ELR (cell line): ENCODE results near the gene TBX1.
"Not testable (repeated sequence)": the region's sequence is repeated elsewhere in the genome, so short reads cannot be mapped to it uniquely, and the experiment has no call there.

Source experiments
- DNase-seq: peaks from one replicate; pipeline ENCODE4 v3.0.0-alpha.2; 2015; ENCODE audit warnings: low read depth

Gene TBX1

DNA sequence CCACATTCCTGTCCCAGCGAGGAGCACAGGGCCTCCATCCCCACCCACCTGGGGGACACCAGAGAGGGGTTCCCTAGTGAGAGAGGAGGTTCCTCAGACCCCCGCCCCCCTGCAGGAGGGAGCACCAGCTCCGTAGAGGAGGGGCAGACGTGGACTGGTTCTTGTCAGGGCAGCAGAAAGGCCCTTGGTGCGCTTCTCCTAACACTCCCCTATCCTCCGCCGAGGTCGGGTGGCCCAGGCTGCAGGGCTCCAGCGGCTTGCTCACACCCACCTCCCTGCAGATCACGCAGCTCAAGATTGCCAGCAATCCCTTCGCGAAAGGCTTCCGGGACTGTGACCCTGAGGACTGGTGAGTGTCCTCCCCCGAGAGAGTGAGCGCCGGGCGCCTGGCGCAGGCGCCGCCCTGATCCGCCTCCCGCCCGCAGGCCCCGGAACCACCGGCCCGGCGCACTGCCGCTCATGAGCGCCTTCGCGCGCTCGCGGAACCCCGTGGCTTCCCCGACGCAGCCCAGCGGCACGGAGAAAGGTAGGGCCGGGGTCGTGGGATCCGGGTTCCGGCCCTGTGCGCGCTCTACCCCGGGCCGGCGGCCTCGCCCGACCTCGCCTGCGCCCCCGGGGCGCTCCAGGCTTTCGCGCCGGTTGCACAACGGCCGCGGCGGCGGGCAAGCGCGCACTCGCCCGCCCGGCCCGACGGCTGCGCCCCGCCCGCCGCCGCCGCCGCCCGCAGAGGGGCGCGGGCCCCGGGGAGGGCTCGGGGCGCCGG lies 5.1 kb downstream of the TBX1 start:
- DNase-seq: no peak

GRCh38 chr22:19766240-19766510 lies 5.6 kb downstream of the TBX1 start:
- no peak for DNase-seq

DNA sequence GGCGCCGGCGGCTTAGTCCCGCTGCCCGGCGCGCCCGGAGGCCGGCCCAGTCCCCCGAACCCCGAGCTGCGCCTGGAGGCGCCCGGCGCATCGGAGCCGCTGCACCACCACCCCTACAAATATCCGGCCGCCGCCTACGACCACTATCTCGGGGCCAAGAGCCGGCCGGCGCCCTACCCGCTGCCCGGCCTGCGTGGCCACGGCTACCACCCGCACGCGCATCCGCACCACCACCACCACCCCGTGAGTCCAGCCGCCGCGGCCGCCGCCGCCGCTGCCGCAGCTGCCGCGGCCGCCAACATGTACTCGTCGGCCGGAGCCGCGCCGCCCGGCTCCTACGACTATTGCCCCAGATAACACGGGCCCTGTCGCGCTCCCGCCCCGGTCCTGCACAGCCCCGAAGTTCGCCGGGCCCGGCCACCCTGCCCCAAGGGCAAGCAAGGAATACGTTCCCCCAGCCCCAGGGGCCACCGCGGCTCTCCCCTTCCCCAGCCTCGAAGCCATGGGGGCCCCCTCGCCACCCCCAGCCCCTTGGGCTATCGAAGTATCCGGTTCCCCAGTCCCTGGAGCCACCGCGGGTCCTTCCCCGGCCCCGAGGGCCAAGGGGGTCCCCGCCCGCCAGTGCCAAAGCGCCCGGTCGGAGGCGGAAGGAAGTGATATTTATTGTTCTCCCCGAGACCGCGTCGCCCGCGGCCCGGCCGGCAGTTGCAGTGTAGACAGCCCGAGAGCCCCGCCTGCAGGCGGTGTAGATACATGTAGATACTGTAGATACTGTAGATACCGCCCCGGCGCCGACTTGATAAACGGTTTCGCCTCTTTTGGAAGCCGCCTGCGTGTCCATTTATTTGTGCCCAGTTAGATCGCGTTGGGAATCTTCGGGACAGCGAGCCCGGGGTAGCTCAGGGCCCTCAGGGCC lies 6.2 kb downstream of the TBX1 start:
- DNase-seq: no peak

DNA sequence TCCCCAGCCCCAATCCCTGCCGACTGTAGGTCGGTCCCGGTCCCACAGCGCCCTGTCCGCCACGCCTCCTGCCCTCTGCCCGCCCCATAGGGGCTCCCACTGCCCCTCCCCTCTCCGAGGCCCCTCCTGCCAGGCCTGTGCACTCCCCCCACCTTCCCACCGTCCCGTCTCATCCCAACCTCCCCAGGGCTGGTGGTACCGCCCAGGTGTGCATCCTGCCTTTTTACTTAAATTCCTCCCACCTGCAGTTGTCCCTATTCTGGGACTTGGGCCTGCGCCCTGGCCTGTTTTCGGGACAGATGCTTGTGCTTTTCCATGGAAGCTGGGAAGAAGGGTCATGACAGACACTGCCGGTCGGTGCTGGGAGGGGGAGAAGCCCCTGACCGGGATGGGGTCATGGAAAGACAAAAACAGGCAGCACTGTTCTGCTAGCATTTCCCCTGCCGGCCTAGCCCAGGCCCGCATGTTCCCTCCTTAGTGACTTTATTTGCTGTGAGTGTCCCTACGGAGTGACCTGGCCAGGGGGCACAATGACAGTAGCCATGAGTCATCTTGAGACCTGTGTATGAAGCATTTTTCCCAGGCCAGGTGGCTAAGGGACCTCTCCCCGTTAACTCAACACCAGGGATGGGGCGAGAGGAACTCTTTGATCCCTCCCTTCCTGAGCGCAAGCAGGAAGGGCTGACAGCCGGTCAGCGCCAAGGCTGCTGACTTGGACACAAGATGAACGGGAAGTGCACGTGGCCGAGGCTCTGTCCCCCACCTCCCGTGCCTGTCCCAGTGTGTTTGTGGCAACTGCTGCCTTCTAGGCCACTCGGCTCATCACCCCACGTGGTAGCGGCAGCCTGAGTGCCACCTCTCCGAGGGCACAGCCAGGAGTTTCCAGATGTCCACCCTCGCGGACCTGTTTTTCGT lies 7.1 kb downstream of the TBX1 start:
- no peak for DNase-seq

DNA sequence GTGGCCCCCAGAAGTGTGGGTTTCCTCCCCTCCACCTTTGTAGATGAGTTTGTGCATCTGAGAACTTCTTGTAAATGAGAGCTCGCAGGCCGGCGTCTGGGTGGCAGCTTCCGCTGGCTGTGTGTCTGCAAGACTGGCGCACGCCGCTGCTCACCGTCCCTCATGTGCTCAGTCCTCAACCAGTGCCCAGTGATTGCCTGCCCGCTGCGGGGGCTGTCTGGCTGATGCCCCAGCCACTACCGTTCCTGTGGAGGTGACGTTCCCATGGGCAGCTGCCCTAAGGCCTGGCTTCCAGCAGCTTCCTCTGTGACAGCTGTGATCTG lies 8.8 kb downstream of the TBX1 start:
- no peak for DNase-seq

DNA sequence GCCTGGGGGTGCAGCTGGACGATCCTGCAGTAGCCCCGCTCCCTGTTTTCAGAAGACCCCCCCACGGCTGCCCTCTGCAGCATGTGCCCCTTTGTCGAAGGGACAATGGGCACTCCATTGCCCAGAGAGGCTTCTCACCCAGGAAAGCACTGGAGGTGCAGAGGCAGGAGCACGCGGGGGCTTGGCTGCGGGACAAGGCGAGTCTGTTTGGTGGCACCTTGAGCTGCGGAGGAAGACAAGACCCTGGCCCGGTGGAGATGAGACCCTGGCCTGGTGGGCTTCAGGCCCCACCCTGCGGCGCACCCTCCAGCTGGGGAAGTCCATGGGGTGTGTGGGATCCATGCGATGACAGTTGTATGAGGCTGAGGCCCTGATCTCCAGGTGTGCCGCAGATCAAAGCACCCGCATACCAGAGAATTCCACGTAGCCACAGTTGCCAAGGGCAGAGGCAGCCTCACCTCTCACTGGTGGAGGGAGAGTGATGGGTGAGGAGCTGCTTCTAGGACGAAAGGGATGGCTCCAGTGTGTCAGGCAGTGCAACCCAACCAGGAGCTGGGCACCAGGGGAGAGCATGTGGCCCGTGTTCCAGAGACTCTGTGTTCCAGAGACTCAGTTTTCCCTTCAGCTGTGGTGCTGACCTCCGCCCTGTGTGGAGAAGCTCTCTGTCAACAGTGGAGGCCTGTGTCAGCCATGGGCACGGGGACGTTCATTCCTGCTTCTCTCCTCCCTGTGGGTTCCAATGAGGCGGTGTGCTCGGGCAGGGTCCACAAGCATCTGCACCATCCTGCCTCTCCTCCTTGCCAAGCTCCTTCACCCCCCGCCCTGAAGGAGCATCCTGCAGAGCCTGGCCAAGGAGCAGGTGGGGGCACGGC lies 10.0 kb downstream of the TBX1 start:
- no peak for DNase-seq

DNA sequence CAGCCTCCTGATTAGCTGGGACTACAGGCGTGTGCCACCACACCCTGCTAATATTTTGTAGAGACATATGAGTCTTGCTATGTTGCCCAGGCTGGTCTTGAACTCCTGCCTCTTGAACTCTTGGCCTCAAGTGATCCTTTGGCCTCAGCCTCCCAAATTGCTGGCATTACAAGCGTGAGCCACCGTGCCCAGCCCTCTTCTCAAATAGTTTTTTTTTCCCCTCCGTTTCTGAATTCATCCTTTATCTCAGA lies 11.8 kb downstream of the TBX1 start:
- DNase-seq: no peak

DNA sequence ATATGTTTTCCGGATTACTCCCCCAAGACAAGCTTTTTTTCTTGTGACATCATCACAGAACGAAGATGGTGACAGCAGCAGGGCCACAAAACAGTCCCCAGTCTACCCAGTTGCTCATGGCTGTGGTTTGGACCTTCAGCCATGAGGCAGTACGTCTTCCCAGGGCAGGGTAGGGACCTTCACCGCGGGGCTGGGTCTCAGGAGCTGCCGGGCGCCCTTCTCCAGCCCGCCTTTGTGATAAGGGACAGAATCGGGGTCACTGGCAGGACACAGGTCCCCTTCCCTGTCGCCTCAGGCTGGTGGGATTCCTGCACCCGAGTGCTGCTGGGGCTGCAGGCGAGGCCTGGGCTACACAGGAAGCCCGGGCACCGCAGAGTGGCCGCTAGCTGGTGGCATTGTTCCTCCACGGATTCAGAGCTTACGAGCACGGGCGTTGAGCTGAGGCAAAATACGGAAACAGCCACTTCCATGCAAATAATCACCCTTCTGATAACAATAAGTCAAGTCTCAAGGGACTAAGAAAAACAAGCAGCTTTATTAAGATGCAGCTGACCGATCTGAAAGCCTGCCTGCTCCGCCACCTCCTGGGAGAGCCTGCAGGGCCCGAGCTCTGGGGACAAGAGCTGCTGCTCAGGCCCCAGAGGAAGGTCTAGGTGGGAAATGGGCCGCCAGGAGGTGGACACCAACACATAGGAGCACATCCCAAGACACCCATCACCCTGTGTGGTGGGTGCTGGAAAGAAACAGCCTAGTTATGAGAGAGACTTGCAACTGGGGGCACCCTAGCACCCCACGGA lies 12.3 kb downstream of the TBX1 start:
- no peak for DNase-seq

DNA sequence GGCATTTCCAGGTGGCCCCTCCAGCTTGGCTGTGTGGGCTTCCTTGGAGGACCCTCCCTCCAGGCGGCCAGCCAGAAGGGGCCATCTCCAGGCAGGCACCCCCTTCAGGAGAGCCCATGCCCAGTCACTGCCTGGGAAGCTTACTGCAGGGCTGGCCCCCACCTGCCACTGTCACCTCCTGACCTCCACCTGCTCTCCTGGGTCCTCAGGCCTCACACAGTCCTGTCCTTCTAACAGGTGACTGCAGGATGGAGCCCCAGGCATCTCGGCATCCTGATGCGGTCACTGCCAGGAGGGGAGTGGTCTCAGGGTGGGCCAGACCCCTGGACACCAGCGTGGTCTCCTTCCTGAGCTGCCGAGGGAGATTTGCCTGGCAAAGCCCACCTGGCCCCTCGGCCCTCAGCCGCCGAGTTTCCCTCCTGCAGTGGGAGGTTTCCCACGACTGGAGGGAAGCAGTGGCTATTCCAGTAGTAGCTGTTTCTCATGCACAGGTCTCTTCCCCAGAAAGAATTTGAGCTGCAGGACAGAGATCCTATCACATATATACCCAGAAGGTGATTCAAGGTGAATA lies 13.0 kb downstream of the TBX1 start:
- no peak for DNase-seq

DNA sequence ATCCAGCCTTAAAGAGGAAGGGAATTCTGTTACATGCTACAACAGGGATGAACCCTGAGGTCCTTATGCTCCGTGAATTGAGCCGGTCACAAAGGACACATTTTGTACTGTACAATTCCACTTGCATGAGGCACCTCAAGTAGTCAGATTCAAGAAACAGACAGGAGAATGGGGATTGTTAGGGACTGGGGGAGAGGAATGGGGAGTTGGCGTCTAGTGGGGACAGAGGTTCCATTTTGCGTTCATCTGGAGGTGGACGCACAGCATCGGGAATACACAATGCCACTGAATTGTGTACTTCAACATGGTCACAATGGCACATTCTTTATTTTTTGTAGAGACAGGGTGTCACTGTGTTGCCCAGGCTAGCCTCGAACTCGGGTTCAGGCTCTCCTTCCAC lies 14.1 kb downstream of the TBX1 start:
- no peak for DNase-seq

- DNase-seq: no peak
These were observed 15.1 kb downstream of the TBX1 start for GRCh38 chr22:19775496-19776325.

DNA sequence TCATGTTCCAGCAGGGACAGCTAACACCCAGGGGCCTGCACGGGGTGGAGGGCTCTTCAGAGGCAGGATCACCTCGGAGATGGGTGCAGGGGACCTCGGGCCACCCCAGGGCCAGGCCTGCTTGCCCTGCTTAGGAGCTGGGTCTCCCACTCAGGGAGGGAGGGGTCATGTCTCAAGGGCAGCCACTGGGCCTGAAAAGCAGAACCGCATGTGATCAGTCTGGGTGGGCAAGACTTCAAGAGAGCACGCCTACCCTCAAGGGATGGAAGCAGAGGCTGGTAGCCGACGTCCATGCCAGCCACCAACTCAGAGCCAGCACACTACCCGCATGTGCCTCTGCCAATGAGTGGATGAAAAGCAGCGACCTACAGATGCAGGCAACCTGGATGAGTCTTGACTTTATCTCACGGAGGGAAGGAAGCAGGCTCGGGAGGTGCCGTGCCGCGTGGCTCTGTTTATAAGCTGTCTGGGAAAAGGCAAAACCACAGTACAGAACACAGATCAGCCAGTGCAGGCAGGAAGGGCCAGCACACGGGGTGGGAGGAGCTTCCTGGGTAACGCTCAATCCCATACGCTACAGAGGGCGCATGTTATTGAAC lies 16.0 kb downstream of the TBX1 start:
- DNase-seq: no peak

DNA sequence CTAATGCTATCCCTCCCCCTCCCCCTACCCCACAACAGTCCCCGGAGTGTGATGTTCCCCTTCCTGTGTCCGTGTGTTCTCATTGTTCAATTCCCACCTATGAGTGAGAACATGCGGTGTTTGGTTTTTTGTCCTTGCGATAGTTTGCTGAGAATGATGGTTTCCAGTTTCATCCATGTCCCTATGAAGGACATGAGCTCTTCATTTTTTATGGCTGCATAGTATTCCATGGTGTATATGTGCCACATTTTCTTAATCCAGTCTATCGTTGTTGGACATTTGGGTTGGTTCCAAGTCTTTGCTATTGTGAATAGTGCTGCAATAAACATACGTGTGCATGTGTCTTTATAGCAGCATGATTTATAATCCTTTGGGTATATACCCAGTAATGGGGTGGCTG lies 16.6 kb downstream of the TBX1 start:
- not testable (repeated sequence) for DNase-seq

- no peak for DNase-seq
These were observed 18.4 kb downstream of the TBX1 start for GRCh38 chr22:19779011-19779421.

DNA sequence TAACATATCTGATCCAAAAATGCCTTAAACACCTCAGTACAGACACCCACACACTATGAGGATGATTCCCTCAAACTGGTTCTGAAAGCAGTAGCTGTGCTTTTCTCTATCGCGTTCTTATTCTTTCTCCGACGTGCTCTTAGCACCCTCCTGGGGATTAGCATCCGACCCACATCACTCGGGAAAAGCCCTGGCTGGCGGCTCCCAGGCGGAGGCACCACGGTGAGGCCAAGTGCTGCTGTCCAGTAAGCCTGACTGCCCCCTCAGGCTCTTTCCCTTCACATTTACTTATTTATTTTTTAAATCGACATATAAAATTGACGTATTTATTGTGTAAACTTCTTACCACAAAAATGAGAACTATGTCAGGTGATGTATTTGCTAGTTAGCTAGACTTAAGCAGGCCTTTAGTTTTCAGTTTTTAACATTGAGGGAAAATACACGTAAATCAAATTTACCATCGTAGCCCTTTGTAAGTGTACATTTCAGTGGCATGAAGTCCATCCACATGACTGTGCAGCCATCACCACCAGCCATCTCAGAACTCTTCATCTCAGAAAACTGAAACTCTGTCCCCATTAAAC lies 19.2 kb downstream of the TBX1 start:
- no peak for DNase-seq

- no peak for DNase-seq
These were observed 22.0 kb downstream of the TBX1 start for GRCh38 chr22:19782533-19782932.

- no peak for DNase-seq
These were observed 23.2 kb downstream of the TBX1 start for GRCh38 chr22:19783586-19784383.
